Peyer's patch (tissue), 4 donors: ENCODE data around the gene IRS2. TPM values are rescaled to one million over a fixed set of nuclear protein-coding genes. Genes with fewer than 3 reads are reported as not detected.

Experiments
- DNase-seq, 3 donors: peaks; one replicate each; pipeline ENCODE4 v3.0.0-alpha.2; 2017 to 2019
- H3K27ac ChIP-seq, 4 donors: fragments of 200-600 bp; sonication (generic); one replicate each; pipeline ENCODE4 v1.5.1; 2016 to 2019
- H3K27me3 ChIP-seq, 2 donors: fragments of 200-600 bp; sonication (generic); one replicate each; pipeline ENCODE4 v1.5.1; 2019
- H3K36me3 ChIP-seq, 3 donors: fragments of 200-600 bp; sonication (generic); one replicate each; pipeline ENCODE4 v1.5.1; 2016 to 2019
- H3K4me1 ChIP-seq, 4 donors: fragments of 200-600 bp; sonication (generic); one replicate each; pipeline ENCODE4 v1.5.1; 2016 to 2019
- H3K4me3 ChIP-seq, 4 donors: fragments of 200-600 bp; sonication (generic); 1 replicate in 3 of 4; 2 replicates in 1 of 4; pipeline ENCODE4 v1.5.1; 2016 to 2019; ENCODE audit warnings: mild to moderate bottlenecking in 1 of 4
- H3K9me3 ChIP-seq, 4 donors: fragments of 200-600 bp; sonication (generic); one replicate each; pipeline ENCODE4 v1.5.1; 2016 to 2019; ENCODE audit warnings: mild to moderate bottlenecking in 1 of 4
- POLR2A ChIP-seq, 2 donors: fragments of 450-650 bp; IDR thresholded peaks; one replicate each; pipeline ENCODE4 v1.5.1; 2017; ENCODE audit warnings: antibody characterized with exemption in 2 of 2, mild to moderate bottlenecking in 2 of 2, moderate library complexity in 2 of 2
- total RNA-seq, 4 donors: library from RNA; depleted of rRNA; stranded (reverse); fragments of >200 nt; gene quantifications; one replicate each; pipeline ENCODE4 v1.1.0, GENCODE V29; 2016
- TF ChIP-seq, protein P1 (sequence below), 6 experiments: fragments of 450-650 bp in 4 of 6; fragments of 200-600 bp in 2 of 6; sonication (generic) in 1 of 6; IDR thresholded peaks; one replicate each; pipeline ENCODE4 v1.5.1; 2017 to 2019; ENCODE audit warnings: antibody characterized with exemption in 6 of 6, mild to moderate bottlenecking in 3 of 6, moderate library complexity in 1 of 6

IRS2 gene
- total RNA-seq, 4 donors from 2014 or later, result 8.3 to 41.1 (median 22.3) TPM

DNA sequence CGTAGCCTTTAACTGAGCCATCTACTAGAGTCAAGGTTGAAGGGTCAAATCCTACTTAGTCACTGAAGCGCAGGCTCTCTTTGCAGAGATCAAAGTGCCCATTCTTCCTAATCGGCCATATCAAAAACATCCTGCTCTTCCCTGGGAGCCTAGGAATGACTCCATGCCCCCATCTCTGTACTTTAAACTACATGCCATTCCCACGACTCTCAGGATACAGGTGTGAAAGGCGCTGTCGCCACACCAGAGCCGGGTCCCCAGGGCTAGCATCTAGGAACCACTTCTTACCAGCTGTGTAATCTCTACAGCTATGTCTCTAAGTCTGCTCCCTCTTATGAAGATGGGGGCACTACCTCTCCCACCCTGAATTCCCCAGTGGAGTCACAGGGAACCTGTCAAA is 22.3 kb downstream of the IRS2 start:
- Histone ChIP-seq H3K4me1 (no peaks in the 10 kb centered on the region), H3K9me3 (no peaks in the 10 kb centered on the region), H3K27me3 (no peaks in the 10 kb centered on the region), H3K27ac (no peak overlapping the region), H3K36me3 (no peaks in the 10 kb centered on the region), H3K4me3 (no peak overlapping the region)
- no peak for TF ChIP-seq POLR2A (IDR thresholded peaks at IDR 0.05)
- TF ChIP-seq, protein P1, sequence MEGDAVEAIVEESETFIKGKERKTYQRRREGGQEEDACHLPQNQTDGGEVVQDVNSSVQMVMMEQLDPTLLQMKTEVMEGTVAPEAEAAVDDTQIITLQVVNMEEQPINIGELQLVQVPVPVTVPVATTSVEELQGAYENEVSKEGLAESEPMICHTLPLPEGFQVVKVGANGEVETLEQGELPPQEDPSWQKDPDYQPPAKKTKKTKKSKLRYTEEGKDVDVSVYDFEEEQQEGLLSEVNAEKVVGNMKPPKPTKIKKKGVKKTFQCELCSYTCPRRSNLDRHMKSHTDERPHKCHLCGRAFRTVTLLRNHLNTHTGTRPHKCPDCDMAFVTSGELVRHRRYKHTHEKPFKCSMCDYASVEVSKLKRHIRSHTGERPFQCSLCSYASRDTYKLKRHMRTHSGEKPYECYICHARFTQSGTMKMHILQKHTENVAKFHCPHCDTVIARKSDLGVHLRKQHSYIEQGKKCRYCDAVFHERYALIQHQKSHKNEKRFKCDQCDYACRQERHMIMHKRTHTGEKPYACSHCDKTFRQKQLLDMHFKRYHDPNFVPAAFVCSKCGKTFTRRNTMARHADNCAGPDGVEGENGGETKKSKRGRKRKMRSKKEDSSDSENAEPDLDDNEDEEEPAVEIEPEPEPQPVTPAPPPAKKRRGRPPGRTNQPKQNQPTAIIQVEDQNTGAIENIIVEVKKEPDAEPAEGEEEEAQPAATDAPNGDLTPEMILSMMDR (IDR thresholded peaks at IDR 0.05), result no peak
- DNase-seq, result no peak

DNA sequence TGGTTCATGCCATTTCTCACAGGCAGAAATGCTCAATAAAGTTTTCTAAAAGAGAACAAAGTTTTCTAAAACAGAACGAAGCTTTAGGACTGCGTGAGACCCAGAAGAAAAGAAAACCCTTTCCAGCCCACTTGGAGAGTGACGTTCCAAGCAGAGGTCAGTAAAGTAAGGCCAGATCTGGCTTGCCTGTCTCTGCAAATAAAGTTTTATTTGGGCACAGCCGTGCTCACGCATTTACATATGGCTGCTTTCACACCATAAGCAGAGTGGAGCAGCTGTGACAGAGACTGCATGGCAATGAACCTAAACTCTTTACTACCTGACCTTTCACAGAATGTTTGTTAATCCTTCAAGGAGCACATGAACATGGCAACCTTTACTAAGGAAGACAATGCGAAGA is 23.6 kb downstream of the IRS2 start:
- Histone ChIP-seq H3K9me3 (no peaks in the 10 kb centered on the region), H3K27ac (no peak overlapping the region), H3K36me3 (no peaks in the 10 kb centered on the region), H3K4me1 (no peaks in the 10 kb centered on the region), H3K4me3 (no peak overlapping the region), H3K27me3 (no peaks in the 10 kb centered on the region)
- TF ChIP-seq POLR2A (IDR thresholded peaks at IDR 0.05), result no peak
- TF ChIP-seq, protein P1 (IDR thresholded peaks at IDR 0.05), result no peak
- DNase-seq, result no peak

- no peak for TF ChIP-seq POLR2A (IDR thresholded peaks at IDR 0.05)
- TF ChIP-seq, protein P1 (IDR thresholded peaks at IDR 0.05), result no peak
- DNase-seq, result no peak
- H3K9me3 ChIP-seq, result no peaks in the 10 kb centered on the region
These were observed 24.7 kb downstream of the IRS2 start for GRCh38 chr13:109761695-109762094.

DNA sequence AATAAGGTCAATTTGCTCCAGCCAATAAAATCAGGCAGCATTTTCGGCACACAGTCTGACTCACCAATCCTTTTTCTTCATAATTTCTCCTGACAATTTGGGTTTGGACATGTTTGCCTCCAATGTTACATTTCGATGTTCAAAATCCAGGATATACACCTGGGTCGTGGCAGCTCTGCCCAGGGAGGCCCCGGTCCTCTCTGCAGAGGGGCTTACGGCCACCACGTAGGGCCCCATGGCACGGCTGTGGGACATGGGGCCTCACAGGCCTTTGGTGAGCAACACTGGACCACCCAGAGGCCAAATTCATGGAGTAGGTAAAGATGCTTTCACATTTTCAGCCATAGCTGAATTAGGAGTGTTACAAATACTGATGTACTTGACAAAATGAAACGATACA is 25.4 kb downstream of the IRS2 start:
- H3K4me3 ChIP-seq, result no peak overlapping the region
- peaks cover 0 to 3% (median 0%) of the 10 kb centered on the region in 3 donors for H3K36me3 ChIP-seq
- TF ChIP-seq, protein P1 (IDR thresholded peaks at IDR 0.05), result no peak
- TF ChIP-seq POLR2A (IDR thresholded peaks at IDR 0.05), result no peak
- no peaks in the 10 kb centered on the region for H3K9me3 ChIP-seq
- H3K27ac ChIP-seq, result no peak overlapping the region
- H3K27me3 ChIP-seq, result no peaks in the 10 kb centered on the region
- no peak for DNase-seq
- H3K4me1 ChIP-seq, result no peaks in the 10 kb centered on the region

More at GRCh38 chr13:109761695-109762094, 24.7 kb downstream of the IRS2 start:
- Histone ChIP-seq H3K4me3 (no peak overlapping the region), H3K4me1 (no peaks in the 10 kb centered on the region), H3K36me3 (no peaks in the 10 kb centered on the region), H3K27ac (no peak overlapping the region), H3K27me3 (no peaks in the 10 kb centered on the region)

DNA sequence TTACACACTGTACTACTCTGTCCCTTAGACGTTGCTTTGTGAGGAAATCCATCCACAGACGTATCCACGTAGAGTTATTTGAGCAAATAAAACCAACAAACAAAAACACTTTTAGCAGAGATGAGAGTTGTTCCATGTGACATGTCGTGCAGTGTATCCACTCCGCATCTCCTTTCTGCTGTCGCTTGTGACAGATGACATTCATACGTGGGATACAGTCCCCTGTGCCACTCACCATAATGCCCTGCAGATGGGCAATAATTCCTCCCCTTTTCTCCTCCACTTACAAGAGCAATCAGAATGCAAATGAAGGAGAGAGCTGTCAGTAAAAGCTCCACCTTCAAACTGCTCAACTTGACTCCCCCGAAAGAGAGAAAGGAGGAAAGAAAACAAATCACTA is 26.0 kb downstream of the IRS2 start:
- H3K9me3 ChIP-seq, result no peaks in the 10 kb centered on the region
- DNase-seq, result no peak
- H3K27me3 ChIP-seq, result no peaks in the 10 kb centered on the region
- no peak overlapping the region for H3K4me3 ChIP-seq
- TF ChIP-seq POLR2A (IDR thresholded peaks at IDR 0.05), result no peak
- TF ChIP-seq, protein P1 (IDR thresholded peaks at IDR 0.05), result no peak
- no peaks in the 10 kb centered on the region for H3K4me1 ChIP-seq
- peaks cover 0 to 9% (median 0%) of the 10 kb centered on the region in 3 donors for H3K36me3 ChIP-seq
- H3K27ac ChIP-seq, result no peak overlapping the region

DNA sequence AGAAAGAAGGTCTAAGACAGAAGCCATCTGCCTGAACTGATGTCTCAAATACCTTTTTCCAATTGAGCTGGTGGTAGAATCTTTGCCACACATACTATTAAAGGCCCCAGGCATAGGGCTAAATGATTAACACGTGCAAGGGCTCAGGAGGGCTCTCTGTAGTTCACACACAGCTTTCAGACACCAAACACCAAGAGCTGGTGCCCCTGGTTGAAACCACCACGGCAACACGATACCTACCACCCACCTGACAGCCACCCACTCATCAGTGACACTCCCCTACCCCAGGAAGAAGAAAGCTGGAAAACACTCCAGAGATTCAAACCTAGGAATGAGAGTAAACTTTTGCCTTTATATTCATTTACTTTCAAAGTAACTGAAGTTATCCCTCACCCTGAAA is 26.8 kb downstream of the IRS2 start:
- Histone ChIP-seq H3K4me3 (no peak overlapping the region), H3K4me1 (no peaks in the 10 kb centered on the region), H3K9me3 (no peaks in the 10 kb centered on the region), H3K36me3 (peaks cover 0 to 15% (median 0%) of the 10 kb centered on the region in 3 donors), H3K27me3 (no peaks in the 10 kb centered on the region), H3K27ac (no peak overlapping the region)
- DNase-seq, result no peak
- TF ChIP-seq, protein P1 (IDR thresholded peaks at IDR 0.05), result no peak
- TF ChIP-seq POLR2A (IDR thresholded peaks at IDR 0.05), result no peak
